ENCODE data around the gene EEFSEC.

Gene EEFSEC

DNA sequence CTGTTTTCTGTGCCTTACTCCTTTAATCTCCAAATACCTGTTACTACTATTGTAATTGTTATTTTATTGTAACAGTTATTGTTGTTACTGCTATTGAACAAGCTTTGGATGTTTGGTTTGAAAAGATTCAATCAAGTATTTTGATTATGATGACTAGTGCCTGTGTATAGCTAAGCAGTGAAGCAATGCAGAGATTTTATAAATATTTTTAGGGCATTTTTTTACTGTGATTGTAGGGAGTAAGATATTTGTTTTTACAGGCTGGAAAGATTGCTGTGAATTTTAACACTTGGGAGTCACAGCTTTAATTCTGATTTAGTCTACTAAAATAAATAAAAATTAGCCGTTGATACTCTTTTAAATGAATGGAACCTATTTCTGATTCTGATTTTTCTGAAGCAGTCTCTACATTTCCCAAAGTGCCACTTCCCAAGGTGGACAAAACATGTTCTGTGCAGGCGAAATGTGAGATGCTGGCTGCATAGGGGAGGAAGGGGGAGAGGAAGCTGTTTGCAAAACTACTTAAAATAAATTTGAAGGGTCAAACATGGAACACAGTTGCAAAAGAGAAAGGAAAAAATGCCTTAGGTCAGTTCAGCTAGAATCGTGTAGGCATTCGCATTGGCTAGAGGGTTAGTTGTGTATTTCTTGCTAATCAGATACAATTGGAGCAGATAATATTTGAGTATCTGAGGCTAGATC lies 25.7 kb downstream of the EEFSEC start:
- no peak overlapping the region for H3K4me3 ChIP-seq (ENCODE audit: low read length)
- no peak for DNase-seq (ENCODE audit: low read depth, low spot score)

- no peak overlapping the region for H3K4me3 ChIP-seq (ENCODE audit: low read length)
- no peak for DNase-seq (ENCODE audit: low read depth, low spot score)
Observed at GRCh38 chr3:128179484-128179819, 26.2 kb downstream of the EEFSEC start.

DNA sequence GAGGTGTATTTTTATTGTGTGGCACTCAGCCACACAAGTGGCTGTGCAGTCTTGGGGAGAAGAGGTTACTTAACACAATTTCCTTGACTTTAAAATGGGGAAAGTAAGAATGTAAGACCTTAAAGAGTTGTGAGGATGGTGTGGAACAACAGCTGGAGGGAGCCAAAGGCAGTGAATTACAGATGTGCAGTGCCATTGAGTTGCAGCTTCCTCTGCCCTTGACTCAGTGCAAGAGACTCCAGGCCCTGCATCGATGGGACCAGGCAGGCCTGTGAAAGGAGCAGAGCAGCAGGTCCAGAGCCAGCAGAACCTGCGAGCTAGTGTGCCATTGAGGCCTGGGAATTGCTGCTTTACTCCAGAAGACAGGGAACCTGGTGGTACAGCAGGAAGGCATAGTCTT lies 27.2 kb downstream of the EEFSEC start:
- DNase-seq (ENCODE audit: low read depth, low spot score): no peak
- H3K4me3 ChIP-seq (ENCODE audit: low read length): no peak overlapping the region

- no peak overlapping the region for H3K4me3 ChIP-seq (ENCODE audit: low read length)
- DNase-seq (ENCODE audit: low read depth, low spot score): no peak
Observed at GRCh38 chr3:128180913-128181312, 27.6 kb downstream of the EEFSEC start.

DNA sequence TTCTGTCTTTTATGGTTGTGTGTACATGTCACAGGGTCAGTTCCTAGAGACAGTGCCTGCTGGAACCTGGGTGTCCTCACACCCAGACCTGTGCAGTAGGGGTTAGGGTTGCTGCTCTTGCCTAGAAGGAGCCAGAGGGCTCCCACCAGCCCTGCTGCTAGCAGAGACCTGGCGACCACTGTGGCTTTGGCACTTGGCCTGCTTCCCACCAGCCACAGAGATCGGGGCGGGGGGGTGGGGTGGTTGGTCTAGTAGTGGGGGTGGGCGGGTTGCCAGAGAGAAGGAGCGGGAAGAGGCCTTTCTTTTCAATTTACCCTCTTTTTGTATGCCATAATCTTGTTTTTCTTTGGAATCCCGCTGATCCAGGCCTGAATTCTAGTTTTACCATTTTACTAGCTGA lies 29.4 kb downstream of the EEFSEC start:
- no peak overlapping the region for H3K4me3 ChIP-seq (ENCODE audit: low read length)
- DNase-seq (ENCODE audit: low read depth, low spot score): no peak

DNA sequence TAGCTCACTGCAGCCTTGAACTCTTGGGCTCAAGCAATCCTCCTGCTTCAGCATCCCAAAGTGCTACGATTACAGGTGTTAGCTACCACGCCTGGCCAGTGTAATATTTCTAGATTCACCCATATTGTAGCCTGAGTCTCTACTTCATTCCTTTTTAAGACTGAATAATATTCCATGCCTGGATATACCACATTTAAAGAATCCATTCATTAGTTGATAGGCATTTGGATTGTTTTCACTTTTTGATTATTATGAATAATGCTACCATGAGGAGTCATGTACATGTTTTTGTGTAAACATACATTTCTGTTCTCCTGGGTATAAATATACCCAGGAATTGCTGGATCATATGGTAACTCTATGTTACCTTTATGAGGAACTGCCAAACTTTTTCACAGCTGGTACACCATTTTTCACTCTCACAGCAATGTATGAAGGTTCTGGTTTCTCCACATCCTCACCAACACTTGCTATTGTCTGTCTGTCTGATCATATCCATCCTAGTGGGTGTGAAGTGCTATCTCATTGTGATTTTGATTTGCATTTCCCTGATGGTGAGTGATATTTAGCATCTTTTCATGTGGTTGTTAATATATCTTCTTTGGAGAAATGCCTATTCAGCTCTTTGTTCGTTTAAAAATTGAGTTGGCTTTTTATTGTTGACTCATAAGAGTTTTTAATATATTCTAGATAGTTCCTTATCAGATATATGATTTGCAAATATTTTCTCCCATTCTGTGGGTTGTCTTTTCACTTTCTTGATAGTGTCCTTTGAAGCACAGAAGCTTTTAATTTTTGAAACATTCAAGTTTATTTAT lies 32.6 kb downstream of the EEFSEC start:
- no peak overlapping the region for H3K4me3 ChIP-seq (ENCODE audit: low read length)
- no peak for DNase-seq (ENCODE audit: low read depth, low spot score)

GRCh38 chr3:128187495-128187894 lies 34.2 kb downstream of the EEFSEC start:
- DNase-seq (ENCODE audit: low read depth, low spot score): peak; percentile 81
- H3K4me3 ChIP-seq (ENCODE audit: low read length): no peak overlapping the region

- no peak for DNase-seq (ENCODE audit: low read depth, low spot score)
- no peak overlapping the region for H3K4me3 ChIP-seq (ENCODE audit: low read length)
Observed at GRCh38 chr3:128188326-128188725, 35.0 kb downstream of the EEFSEC start.

DNA sequence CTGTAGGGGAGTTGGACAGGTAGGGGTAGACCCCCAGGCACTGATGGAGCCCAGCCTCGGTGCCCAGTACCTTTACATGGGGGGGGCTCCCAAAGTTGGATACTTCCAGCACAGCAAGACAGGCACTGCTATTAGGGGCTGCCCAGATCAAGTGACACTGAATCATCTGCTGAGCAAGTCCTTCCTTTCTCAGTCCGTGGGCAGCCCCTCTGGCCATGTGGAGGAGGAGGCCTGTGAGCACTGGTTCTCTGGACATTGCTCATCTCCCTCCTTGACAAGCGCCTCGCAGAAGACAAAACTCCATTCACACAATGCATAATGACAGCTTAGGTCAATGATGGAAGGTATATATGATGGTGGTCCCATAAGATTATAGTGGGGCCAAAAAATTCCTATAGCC lies 35.7 kb downstream of the EEFSEC start:
- no peak overlapping the region for H3K4me3 ChIP-seq (ENCODE audit: low read length)
- no peak for DNase-seq (ENCODE audit: low read depth, low spot score)

DNA sequence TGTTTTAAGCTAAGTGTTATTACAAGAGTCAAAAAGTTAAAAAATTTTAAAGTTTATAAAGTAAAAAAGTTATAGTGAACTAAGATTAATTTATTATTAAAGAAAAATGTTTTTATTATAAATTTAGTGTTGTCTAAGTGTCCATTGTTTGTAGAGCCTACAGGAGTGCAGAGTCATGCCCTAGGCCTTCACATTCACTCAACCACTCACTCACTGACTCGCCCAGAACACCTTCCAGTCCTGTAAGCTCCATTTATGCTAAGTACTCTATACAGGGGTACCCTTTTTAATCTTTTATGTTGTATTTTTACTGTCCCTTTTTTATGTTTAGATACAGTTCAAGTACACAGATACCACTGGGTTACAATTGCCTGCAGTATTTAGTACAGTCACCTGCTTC lies 37.2 kb downstream of the EEFSEC start:
- H3K4me3 ChIP-seq (ENCODE audit: low read length): no peak overlapping the region
- DNase-seq (ENCODE audit: low read depth, low spot score): no peak

DNA sequence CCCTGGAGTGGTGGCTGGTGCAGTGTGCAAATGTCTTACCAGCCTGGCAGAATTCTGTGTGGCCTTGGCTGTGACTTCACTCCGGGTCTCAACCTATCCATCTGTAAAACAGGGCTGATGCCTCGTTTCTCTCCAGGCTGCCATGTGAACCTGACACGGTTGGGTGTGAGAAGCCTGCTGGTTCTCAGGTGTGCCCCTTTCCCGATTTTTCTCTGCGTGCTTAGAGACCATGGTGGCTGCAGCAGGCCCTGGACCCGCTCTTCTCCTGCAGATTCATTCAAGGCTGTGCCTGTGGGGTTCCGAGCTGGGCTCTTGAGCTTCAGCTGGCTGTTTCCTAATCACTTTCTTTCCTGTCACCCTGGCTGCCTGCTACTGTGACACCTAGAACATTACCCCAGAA lies 38.9 kb downstream of the EEFSEC start:
- H3K4me3 ChIP-seq (ENCODE audit: low read length): no peak overlapping the region
- DNase-seq (ENCODE audit: low read depth, low spot score): no peak

GRCh38 chr3:128193168-128193567 lies 39.9 kb downstream of the EEFSEC start:
- no peak for DNase-seq (ENCODE audit: low read depth, low spot score)
- no peak overlapping the region for H3K4me3 ChIP-seq (ENCODE audit: low read length)

DNA sequence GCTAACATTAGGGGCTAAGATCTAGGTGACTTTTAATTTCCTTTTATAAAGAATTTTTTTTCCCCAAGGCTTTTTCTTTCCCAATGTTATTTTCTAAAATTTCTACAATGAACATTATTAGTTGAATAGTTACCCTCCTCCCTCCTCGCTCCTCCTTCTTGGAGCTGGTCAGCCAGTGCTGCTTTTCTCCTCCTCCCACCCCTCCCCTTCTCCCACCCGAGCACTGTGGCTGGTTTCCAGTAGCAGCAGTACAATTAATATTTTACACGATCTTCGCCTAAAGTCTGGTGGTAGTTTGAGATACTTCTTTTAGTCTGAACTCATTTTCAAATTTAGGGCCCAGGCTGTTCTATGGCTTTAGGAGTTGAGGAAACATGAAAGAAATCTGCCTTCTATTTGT lies 41.6 kb downstream of the EEFSEC start:
- H3K4me3 ChIP-seq (ENCODE audit: low read length): no peak overlapping the region
- DNase-seq (ENCODE audit: low read depth, low spot score): no peak

DNA sequence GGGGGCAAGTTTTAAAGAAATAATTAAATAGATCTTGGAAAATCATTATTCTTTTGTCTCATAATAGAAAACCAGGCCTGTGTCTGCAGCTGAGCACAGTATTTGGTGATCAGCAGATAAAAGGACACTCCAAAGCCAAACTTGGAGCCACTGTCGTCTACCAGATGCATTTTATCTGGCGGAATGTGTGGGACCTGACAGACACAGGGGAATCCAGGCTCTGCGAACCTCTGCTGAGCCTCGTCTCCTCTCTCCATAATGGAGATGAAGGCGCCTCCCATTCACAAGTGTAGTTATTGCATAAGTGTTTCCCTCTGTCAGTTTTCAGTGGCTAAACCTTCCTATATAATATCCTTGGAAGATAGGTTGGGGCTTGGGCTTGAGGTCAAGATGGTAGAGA lies 42.1 kb downstream of the EEFSEC start:
- no peak for DNase-seq (ENCODE audit: low read depth, low spot score)
- no peak overlapping the region for H3K4me3 ChIP-seq (ENCODE audit: low read length)

- no peak for DNase-seq (ENCODE audit: low read depth, low spot score)
- H3K4me3 ChIP-seq (ENCODE audit: low read length): no peak overlapping the region
Observed at GRCh38 chr3:128195802-128196201, 42.5 kb downstream of the EEFSEC start.

DNA sequence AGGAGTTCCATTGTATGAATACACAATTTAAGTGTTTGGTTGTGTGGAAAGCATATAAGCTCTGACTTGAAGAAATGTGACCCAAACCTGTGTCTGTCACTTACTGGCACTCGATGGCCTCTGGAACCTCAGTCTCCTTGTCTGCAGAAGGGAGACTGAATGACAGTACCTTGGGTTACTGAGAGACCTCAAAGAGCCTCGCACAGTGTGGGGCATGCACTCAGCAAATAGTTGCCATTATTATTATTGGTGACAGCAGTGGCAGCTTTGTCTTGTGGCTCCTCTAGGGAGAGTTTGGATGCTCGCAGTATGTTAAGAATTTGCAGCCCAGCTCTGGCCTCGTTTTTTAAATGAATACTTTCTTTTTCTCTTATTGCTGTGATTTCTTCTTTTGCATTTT lies 43.4 kb downstream of the EEFSEC start:
- no peak for DNase-seq (ENCODE audit: low read depth, low spot score)
- no peak overlapping the region for H3K4me3 ChIP-seq (ENCODE audit: low read length)

DNA sequence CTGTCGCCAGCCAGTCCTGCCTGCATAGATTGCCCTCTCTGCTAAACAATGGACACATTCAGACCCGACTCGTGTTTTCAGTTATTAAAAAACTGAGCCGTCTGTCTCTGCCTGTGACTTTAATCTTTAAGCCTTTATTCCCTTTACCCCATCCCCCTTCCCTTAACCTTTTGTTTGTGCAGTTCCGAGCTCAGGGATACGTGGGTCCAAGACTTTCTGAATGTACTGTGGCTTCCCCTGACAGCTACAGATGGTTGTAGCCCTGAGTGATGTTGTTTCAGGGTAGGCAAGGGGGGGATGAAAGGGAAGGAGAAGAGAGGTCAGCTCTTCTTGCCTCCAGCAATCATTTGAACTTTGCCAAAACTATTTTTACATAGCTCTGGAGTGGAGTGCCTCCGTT lies 44.6 kb downstream of the EEFSEC start:
- H3K4me3 ChIP-seq (ENCODE audit: low read length): no peak overlapping the region
- DNase-seq (ENCODE audit: low read depth, low spot score): no peak

GRCh38 chr3:128198313-128198712 lies 45.0 kb downstream of the EEFSEC start:
- no peak overlapping the region for H3K4me3 ChIP-seq (ENCODE audit: low read length)
- DNase-seq (ENCODE audit: low read depth, low spot score): no peak

- DNase-seq (ENCODE audit: low read depth, low spot score): no peak
- no peak overlapping the region for H3K4me3 ChIP-seq (ENCODE audit: low read length)
Observed at GRCh38 chr3:128199110-128199509, 45.8 kb downstream of the EEFSEC start.

GRCh38 chr3:128201158-128201755 lies 48.0 kb downstream of the EEFSEC start:
- DNase-seq (ENCODE audit: low read depth, low spot score): no peak
- H3K4me3 ChIP-seq (ENCODE audit: low read length): no peak overlapping the region

DNA sequence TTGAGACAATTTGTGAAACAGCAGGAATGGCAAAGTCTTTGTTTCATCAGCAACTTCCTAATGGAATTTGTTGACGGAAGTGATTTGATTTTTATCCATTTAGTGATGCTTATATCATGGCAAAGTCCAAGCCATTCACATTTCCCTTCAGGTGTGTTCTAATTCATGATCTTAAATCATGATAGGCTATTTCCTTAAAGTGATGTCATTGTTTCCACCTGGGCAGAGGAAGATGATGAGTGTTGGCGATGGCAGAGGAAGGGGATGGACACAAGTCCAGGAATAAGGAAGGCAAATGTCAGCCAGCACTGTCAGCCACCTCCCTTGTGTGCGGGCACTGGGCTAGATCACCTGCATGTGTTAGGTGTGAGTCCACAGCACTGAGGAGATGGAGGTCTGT lies 49.9 kb downstream of the EEFSEC start:
- DNase-seq (ENCODE audit: low read depth, low spot score): no peak

More for the DNA sequence above, 49.9 kb downstream of the EEFSEC start:
- H3K4me3 ChIP-seq (ENCODE audit: low read length): no peak overlapping the region
